SKM-1 (cell line): ENCODE measurements around the gene USP47.
A peak's percentile ranks its signal among the peaks of the same experiment; 100 is the strongest.

Experiments used
- DNase-seq: peaks from one replicate; lab custom pipeline; 2025; ENCODE audit not compliant: unreplicated experiment; lab: John Stamatoyannopoulos, UW

Gene USP47

GRCh38 chr11:11965656-11966353 is 124.0 kb downstream of the USP47 start:
- DNase-seq = no peak

- DNase-seq = no peak
These were observed 124.6 kb downstream of the USP47 start for GRCh38 chr11:11966354-11966741.

GRCh38 chr11:11966826-11967668 is 125.3 kb downstream of the USP47 start:
- DNase-seq = peak; percentile 53

GRCh38 chr11:11967669-11968510 is 126.1 kb downstream of the USP47 start:
- no peak for DNase-seq

GRCh38 chr11:11968511-11969280 is 126.9 kb downstream of the USP47 start:
- DNase-seq = no peak

GRCh38 chr11:11969380-11970215 is 127.8 kb downstream of the USP47 start:
- DNase-seq = no peak

GRCh38 chr11:11970556-11970955 is 128.8 kb downstream of the USP47 start:
- no peak for DNase-seq

GRCh38 chr11:11971906-11972547 is 130.3 kb downstream of the USP47 start:
- DNase-seq = no peak

GRCh38 chr11:11972730-11973341 is 131.1 kb downstream of the USP47 start:
- no peak for DNase-seq

GRCh38 chr11:11973361-11973800 is 131.6 kb downstream of the USP47 start:
- no peak for DNase-seq

GRCh38 chr11:11973866-11974265 is 132.1 kb downstream of the USP47 start:
- no peak for DNase-seq

- no peak for DNase-seq
These were observed 133.7 kb downstream of the USP47 start for GRCh38 chr11:11975201-11976092.

- DNase-seq = no peak
These were observed 134.8 kb downstream of the USP47 start for GRCh38 chr11:11976481-11977127.

GRCh38 chr11:11977206-11977938 is 135.6 kb downstream of the USP47 start:
- no peak for DNase-seq

- DNase-seq = no peak
These were observed 136.4 kb downstream of the USP47 start for GRCh38 chr11:11978098-11978637.

GRCh38 chr11:11978792-11979487 is 137.2 kb downstream of the USP47 start:
- no peak for DNase-seq
